Omental fat pad (tissue), 4 donors: ENCODE measurements around the gene SERPINB13. TPM values are rescaled to one million over a fixed set of nuclear protein-coding genes. Genes with fewer than 3 reads are reported as not detected.

Experiments
- ATAC-seq: fragments of 150-250 bp; one replicate; pipeline ENCODE4 v1.9.1; 2016; ENCODE audit warnings: mild to moderate bottlenecking, moderate library complexity; ENCODE audit not compliant: low FRiP score
- DNase-seq: peaks from one replicate; pipeline ENCODE4 v3.0.0-alpha.2; 2019; ENCODE audit warnings: low spot score
- total RNA-seq, 4 donors: library from RNA; depleted of rRNA; stranded (reverse); fragments of >200 nt; gene quantifications; one replicate each; pipeline ENCODE4 v1.1.0, GENCODE V29; 2016
- TF ChIP-seq, protein P1 (sequence below), 3 donors: fragments of 450-650 bp; IDR thresholded peaks; one replicate each; pipeline ENCODE4 v1.5.1; 2016 to 2017; ENCODE audit warnings: antibody characterized with exemption in 3 of 3, mild to moderate bottlenecking in 3 of 3, moderate library complexity in 2 of 3

SERPINB13 gene
- total RNA-seq, 4 donors from 2014 or later = not detected

DNA sequence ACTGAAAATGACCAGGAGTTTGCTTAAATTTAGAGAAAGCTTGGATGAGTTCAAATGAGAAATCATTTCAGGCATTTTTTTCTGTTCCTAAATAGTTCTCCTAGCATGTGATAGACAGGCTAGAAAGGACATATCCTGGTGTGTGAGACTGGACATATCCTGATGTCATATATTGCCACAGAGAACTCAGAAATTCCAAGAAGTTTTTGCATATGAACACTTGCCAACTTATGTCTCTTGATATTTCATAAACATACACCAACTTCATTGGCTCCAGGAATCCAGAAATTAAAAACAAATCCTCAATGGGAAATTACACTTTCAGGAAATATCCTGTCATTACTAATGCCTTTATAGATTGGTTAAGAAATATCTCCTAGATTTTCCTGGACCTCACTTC is 59.8 kb downstream of the SERPINB13 start:
- TF ChIP-seq, protein P1, sequence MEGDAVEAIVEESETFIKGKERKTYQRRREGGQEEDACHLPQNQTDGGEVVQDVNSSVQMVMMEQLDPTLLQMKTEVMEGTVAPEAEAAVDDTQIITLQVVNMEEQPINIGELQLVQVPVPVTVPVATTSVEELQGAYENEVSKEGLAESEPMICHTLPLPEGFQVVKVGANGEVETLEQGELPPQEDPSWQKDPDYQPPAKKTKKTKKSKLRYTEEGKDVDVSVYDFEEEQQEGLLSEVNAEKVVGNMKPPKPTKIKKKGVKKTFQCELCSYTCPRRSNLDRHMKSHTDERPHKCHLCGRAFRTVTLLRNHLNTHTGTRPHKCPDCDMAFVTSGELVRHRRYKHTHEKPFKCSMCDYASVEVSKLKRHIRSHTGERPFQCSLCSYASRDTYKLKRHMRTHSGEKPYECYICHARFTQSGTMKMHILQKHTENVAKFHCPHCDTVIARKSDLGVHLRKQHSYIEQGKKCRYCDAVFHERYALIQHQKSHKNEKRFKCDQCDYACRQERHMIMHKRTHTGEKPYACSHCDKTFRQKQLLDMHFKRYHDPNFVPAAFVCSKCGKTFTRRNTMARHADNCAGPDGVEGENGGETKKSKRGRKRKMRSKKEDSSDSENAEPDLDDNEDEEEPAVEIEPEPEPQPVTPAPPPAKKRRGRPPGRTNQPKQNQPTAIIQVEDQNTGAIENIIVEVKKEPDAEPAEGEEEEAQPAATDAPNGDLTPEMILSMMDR (IDR thresholded peaks at IDR 0.05) = no peak
- no peak for DNase-seq
- ATAC-seq = no peak

DNA sequence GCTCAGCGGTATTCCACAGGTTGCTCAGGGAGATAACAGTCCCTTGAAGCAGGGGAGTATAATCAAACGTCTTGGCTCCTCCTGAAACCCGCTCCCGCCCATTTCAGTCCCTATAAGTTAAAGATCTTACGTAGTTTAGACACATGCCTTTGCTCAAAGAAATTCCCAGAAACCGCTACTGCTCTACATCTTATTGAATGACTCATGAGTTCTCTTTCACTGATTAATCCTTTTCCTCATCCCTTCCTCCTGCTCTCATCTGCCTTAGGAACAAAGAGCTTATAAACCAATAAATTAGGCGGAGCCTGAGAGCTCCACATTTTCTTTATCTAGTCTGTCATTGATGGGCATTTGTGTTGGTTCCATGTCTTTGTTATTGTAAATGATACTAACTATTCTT is 61.1 kb downstream of the SERPINB13 start:
- TF ChIP-seq, protein P1 (IDR thresholded peaks at IDR 0.05) = no peak
- no peak for DNase-seq
- no peak for ATAC-seq

Other genes starting within 250 kb of the SERPINB13 start
- 10 to 100 TPM; 32.3 to 56.7 (median 42.6) TPM for gene KDSR, start 220.1 kb upstream of the SERPINB13 start, total RNA-seq
- gene VPS4B, start 164.9 kb upstream of the SERPINB13 start, total RNA-seq = 10 to 100 TPM; 26.6 to 45.4 (median 30.7) TPM
- not detected for gene SERPINB5, start 110.4 kb upstream of the SERPINB13 start, total RNA-seq
- gene SERPINB12, start 45.0 kb upstream of the SERPINB13 start, total RNA-seq = not detected
- gene SERPINB4, start 56.9 kb downstream of the SERPINB13 start, total RNA-seq = not detected
- gene SERPINB3, start 74.5 kb downstream of the SERPINB13 start, total RNA-seq = not detected
- gene SERPINB11, start 115.6 kb downstream of the SERPINB13 start, total RNA-seq = not detected
- gene SERPINB7, start 188.1 kb downstream of the SERPINB13 start, total RNA-seq = 1 to 10 TPM in 2 of 4 donors, under 1 TPM in 1, not detected in 1; 0.36 to 2.0 (median 1.1) TPM